ENCODE measurements around the gene ST8SIA6.
"Not testable (repeated sequence)": the region's sequence is repeated elsewhere in the genome, so short reads cannot be mapped to it uniquely, and the experiment has no call there.

DNA sequence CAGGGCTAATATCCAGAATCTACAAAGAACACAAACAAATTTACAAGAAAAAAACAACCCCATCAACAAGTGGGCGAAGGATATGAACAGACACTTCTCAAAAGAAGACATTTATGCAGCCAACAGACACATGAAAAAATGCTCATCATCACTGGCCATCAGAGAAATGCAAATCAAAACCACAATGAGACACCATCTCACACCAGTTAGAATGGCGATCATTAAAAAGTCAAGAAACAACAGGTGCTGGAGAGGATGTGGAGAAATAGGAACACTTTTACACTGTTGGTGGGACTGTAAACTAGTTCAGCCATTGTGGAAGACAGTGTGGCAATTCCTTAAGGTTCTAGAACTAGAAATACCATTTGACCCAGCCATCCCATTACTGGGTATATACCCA, 52.4 kb downstream of the ST8SIA6 start:
- TF ChIP-seq POLR2A, TAF1 (IDR thresholded peaks at IDR 0.05; ENCODE audit: low read depth, low read length): not testable (repeated sequence)
